Measurements from ENCODE around the gene UROS.

DNA sequence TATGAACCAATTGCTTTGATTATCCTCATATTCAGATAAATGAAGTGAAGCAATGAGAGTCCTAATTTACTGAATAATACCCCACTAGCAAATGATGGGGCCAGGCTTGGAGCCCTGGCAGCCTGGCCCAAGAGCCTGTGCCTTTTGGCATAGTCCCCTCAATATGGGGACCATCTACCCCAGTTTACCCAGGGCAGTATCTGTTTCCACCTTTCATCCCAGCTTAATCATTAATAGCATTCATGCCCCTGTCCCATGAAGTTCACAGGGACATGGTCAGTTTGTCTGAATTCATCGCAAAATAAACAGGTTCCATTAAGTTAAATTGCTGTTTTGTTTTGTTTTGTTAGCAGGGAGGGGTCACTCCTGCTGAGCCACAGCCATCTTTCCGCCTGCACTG is 25.8 kb upstream of the UROS start:
- TF ChIP-seq, protein P1, sequence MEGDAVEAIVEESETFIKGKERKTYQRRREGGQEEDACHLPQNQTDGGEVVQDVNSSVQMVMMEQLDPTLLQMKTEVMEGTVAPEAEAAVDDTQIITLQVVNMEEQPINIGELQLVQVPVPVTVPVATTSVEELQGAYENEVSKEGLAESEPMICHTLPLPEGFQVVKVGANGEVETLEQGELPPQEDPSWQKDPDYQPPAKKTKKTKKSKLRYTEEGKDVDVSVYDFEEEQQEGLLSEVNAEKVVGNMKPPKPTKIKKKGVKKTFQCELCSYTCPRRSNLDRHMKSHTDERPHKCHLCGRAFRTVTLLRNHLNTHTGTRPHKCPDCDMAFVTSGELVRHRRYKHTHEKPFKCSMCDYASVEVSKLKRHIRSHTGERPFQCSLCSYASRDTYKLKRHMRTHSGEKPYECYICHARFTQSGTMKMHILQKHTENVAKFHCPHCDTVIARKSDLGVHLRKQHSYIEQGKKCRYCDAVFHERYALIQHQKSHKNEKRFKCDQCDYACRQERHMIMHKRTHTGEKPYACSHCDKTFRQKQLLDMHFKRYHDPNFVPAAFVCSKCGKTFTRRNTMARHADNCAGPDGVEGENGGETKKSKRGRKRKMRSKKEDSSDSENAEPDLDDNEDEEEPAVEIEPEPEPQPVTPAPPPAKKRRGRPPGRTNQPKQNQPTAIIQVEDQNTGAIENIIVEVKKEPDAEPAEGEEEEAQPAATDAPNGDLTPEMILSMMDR (IDR thresholded peaks at IDR 0.05; ENCODE audit: low read depth, low read length): no peak
- no peak for TF ChIP-seq EZH2phosphoT487 (IDR thresholded peaks at IDR 0.05; ENCODE audit: low read depth)

All from OCI-LY3 (cell line).